Testis (tissue), 3 donors: Measurements from ENCODE around the gene NR5A1. TPM values are rescaled to one million over a fixed set of nuclear protein-coding genes. Genes with fewer than 3 reads are reported as not detected.

ENCODE experiments used
- DNase-seq: peaks from one replicate; pipeline ENCODE4 v3.0.0-alpha.2; 2019
- H3K27ac ChIP-seq, 2 donors: fragments of 200-600 bp; sonication (generic); one replicate each; pipeline ENCODE4 v1.5.1; 2019
- H3K27me3 ChIP-seq: fragments of 200-600 bp; sonication (generic); one replicate; pipeline ENCODE4 v1.5.1; 2019
- H3K36me3 ChIP-seq: fragments of 200-600 bp; sonication (generic); one replicate; pipeline ENCODE4 v1.5.1; 2017; ENCODE audit warnings: low read depth; ENCODE audit errors: missing control alignments
- H3K4me1 ChIP-seq: fragments of 200-600 bp; sonication (generic); one replicate; pipeline ENCODE4 v1.5.1; 2019
- H3K4me3 ChIP-seq, 2 donors: fragments of 200-600 bp; sonication (generic); one replicate each; pipeline ENCODE4 v1.5.1; 2017 to 2019
- H3K9me3 ChIP-seq: fragments of 200-600 bp; sonication (generic); one replicate; pipeline ENCODE4 v1.5.1; 2017
- CTCF ChIP-seq, 3 experiments: fragments of 450-650 bp in 2 of 3; fragments of 200-600 bp in 1 of 3; sonication (generic) in 1 of 3; IDR thresholded peaks; one replicate each; pipeline ENCODE4 v1.5.1; 2016 to 2019; ENCODE audit warnings: antibody characterized with exemption in 3 of 3, mild to moderate bottlenecking in 2 of 3, moderate library complexity in 1 of 3
- POLR2A ChIP-seq: fragments of 450-650 bp; IDR thresholded peaks from one replicate; pipeline ENCODE4 v1.6.1; 2017; ENCODE audit warnings: antibody characterized with exemption, mild to moderate bottlenecking, moderate library complexity
- WGBS, 2 donors: methylation state at CpG; one replicate each; pipeline ENCODE4 v1.1.5; 2018; 5-methylcytosine and 5-hydroxymethylcytosine counted together
- intact Hi-C: fragments of 100-400 bp; cut with DNase I; formaldehyde crosslinking; loops from one replicate; pipeline ENCODE4 v1.15.1; 2023; ENCODE audit warnings: low total_unique reads
- polyA plus RNA-seq: library from polyadenylated mRNA; stranded (reverse); fragments of 350-450 nt; fragmentation: Illumina TruSeq; extraction: RNeasy Lipid Tissue Mini Kit (QIAGEN cat#74804); gene quantifications from one replicate; pipeline ENCODE4 v1.2.3, GENCODE V29; 2014; ENCODE audit warnings: low read depth, low replicate concordance; ENCODE audit not compliant: insufficient read depth
- total RNA-seq, 2 donors: library from RNA; depleted of rRNA; stranded (reverse); fragments of >200 nt; gene quantifications; one replicate each; pipeline ENCODE4 v1.2.3, GENCODE V29; 2016

NR5A1 gene
- total and polyA plus RNA-seq, 3 donors from 2014 or later: 28.7 to 65.2 (median 43.5) TPM

GRCh38 chr9:124452326-124452725, 54.9 kb downstream of the NR5A1 start:
- no peak for TF ChIP-seq POLR2A
- TF ChIP-seq CTCF (IDR thresholded peaks at IDR 0.05): no peak
- Histone ChIP-seq H3K9me3 (no peaks in the 10 kb centered on the region), H3K27me3 (no peaks in the 10 kb centered on the region), H3K4me1 (peaks cover 16% of the 10 kb centered on the region), H3K4me3 (no peak overlapping the region), H3K36me3 (no peaks in the 10 kb centered on the region), H3K27ac (no peak overlapping the region)
- WGBS, 2 donors: 53 to 75% methylated on average over 16 to 19 of the region's 19 CpGs
- intact Hi-C loops: no loop called here
- no peak for DNase-seq

GRCh38 chr9:124450931-124451661, 56.1 kb downstream of the NR5A1 start:
- H3K9me3 ChIP-seq: no peaks in the 10 kb centered on the region
- 36 to 41% methylated on average over 12 to 19 of the region's 19 CpGs for WGBS, 2 donors
- DNase-seq: no peak
- H3K27me3 ChIP-seq: no peaks in the 10 kb centered on the region
- peaks cover 16% of the 10 kb centered on the region for H3K4me1 ChIP-seq
- no peak overlapping the region for H3K4me3 ChIP-seq
- intact Hi-C loops: no loop called here
- H3K36me3 ChIP-seq: no peaks in the 10 kb centered on the region
- no peak for TF ChIP-seq POLR2A
- TF ChIP-seq CTCF (IDR thresholded peaks at IDR 0.05): no peak
- H3K27ac ChIP-seq: no peak overlapping the region

- no peaks in the 10 kb centered on the region for H3K27me3 ChIP-seq
- peak; percentile 63 for DNase-seq
Observed at GRCh38 chr9:124450241-124450924, 56.8 kb downstream of the NR5A1 start, which contains the start of gene ADGRD2. Gene ADGRD2 (plus strand): TSS chr9:124450451. CDS start chr9:124451667, 1,216 bp downstream.

GRCh38 chr9:124449381-124450151, 57.6 kb downstream of the NR5A1 start:
- DNase-seq: no peak
- TF ChIP-seq CTCF (IDR thresholded peaks at IDR 0.05): no peak
- TF ChIP-seq POLR2A: no peak
- no peaks in the 10 kb centered on the region for H3K36me3 ChIP-seq
- peak overlapping the region in 1 of 2 donors; percentile 27 for H3K4me3 ChIP-seq
- 53 to 88% methylated on average over 8 to 13 of the region's 13 CpGs for WGBS, 2 donors
- intact Hi-C loops: no loop called here
- H3K27ac ChIP-seq: no peak overlapping the region
- H3K27me3 ChIP-seq: no peaks in the 10 kb centered on the region
- H3K4me1 ChIP-seq: peaks cover 16% of the 10 kb centered on the region
- no peaks in the 10 kb centered on the region for H3K9me3 ChIP-seq

More at GRCh38 chr9:124450241-124450924, 56.8 kb downstream of the NR5A1 start, which contains the start of gene ADGRD2:
- intact Hi-C loops: no loop called here
- Histone ChIP-seq H3K4me3 (peak within 1 kb of the TSS in 1 of 2 donors; percentile 27), H3K4me1 (peaks cover 16% of the 10 kb centered on the region), H3K36me3 (no peaks in the 10 kb centered on the region), H3K27ac (no peak within 1 kb of the TSS), H3K9me3 (no peaks in the 10 kb centered on the region)
- TF ChIP-seq CTCF (IDR thresholded peaks at IDR 0.05): no peak
- no peak for TF ChIP-seq POLR2A
- 1 to 2% methylated on average over 13 to 33 of the region's 41 CpGs for WGBS, 2 donors
